K562 (cell line): Measurements from ENCODE around the gene NTM. TPM values are rescaled to one million over a fixed set of nuclear protein-coding genes. Genes with fewer than 3 reads are reported as not detected.

ENCODE experiments used
- BCOR ChIP-seq: fragments of 450-650 bp; IDR thresholded peaks from 2 replicates; pipeline ENCODE4 v1.6.1; 2016
- CBFA2T3 ChIP-seq: fragments of 450-650 bp; IDR thresholded peaks from 2 replicates; pipeline ENCODE4 v1.6.1; 2017
- CCNT2 ChIP-seq: IDR thresholded peaks from 2 replicates; pipeline ENCODE4 v1.6.1; 2011; ENCODE audit warnings: borderline replicate concordance, low read depth, mild to moderate bottlenecking, moderate library complexity, mixed read lengths, low read length; ENCODE audit not compliant: insufficient read length; ENCODE audit errors: extremely low read depth
- E2F6 ChIP-seq, 2 experiments: IDR thresholded peaks; 2 replicates each; pipeline ENCODE4 v1.6.1; 2011; ENCODE audit warnings: borderline replicate concordance in 1 of 2, control low read depth in 1 of 2, low read depth in 1 of 2, low read length in 1 of 2, mild to moderate bottlenecking in 1 of 2, mixed read lengths in 1 of 2, moderate library complexity in 1 of 2; ENCODE audit not compliant: insufficient read depth in 1 of 2, insufficient read length in 1 of 2, poor library complexity in 1 of 2, severe bottlenecking in 1 of 2; ENCODE audit errors: extremely low read depth in 1 of 2
- FIP1L1 ChIP-seq: fragments of 200-400 bp; formaldehyde crosslinking; IDR thresholded peaks from 2 replicates; pipeline ENCODE4 v1.6.1; 2018; ENCODE audit warnings: mild to moderate bottlenecking, low read depth, low read length; ENCODE audit not compliant: poor library complexity, severe bottlenecking
- FOS ChIP-seq: IDR thresholded peaks from 3 replicates; pipeline ENCODE4 v1.6.1; 2011; ENCODE audit not compliant: insufficient read length; ENCODE audit errors: extremely low read depth
- HNRNPUL1 ChIP-seq: fragments of 200-400 bp; formaldehyde crosslinking; IDR thresholded peaks from 2 replicates; pipeline ENCODE4 v1.6.1; 2017; ENCODE audit warnings: low read length
- REST ChIP-seq, 2 experiments: fragments of 450-650 bp; formaldehyde crosslinking in 1 of 2; IDR thresholded peaks; 2 replicates each; pipeline versions ENCODE4 v1.4.0 to v1.6.1; 2014 to 2020; ENCODE audit warnings: mild to moderate bottlenecking in 2 of 2, borderline replicate concordance in 1 of 2, low read depth in 1 of 2
- SP1 ChIP-seq: sonication (generic); formaldehyde crosslinking; IDR thresholded peaks from 2 replicates; pipeline ENCODE4 v1.8.1; 2022; ENCODE audit warnings: mild to moderate bottlenecking, missing genetic modification reagents
- VEZF1 ChIP-seq: fragments of 200-800 bp; sonication (Bioruptor generic); IDR thresholded peaks from 2 replicates; pipeline ENCODE4 v1.6.1; 2017; ENCODE audit warnings: missing genetic modification characterization, missing compliant biosample characterization
- ZFP1 ChIP-seq: fragments of 450-650 bp; formaldehyde crosslinking; IDR thresholded peaks from 2 replicates; pipeline ENCODE4 v1.4.0; 2020; ENCODE audit warnings: mild to moderate bottlenecking, mixed read lengths
- ZNF143 ChIP-seq: sonication (generic); formaldehyde crosslinking; IDR thresholded peaks from 2 replicates; pipeline ENCODE4 v1.9.0; 2022; ENCODE audit warnings: mild to moderate bottlenecking, missing genetic modification reagents
- ZNF239 ChIP-seq: fragments of 250-450 bp; sonication (Bioruptor Pico); IDR thresholded peaks from 2 replicates; pipeline ENCODE4 v1.4.0; 2020; ENCODE audit warnings: mild to moderate bottlenecking
- ZNF740 ChIP-seq, 3 experiments: fragments of 200-800 bp in 1 of 3; sonication (Bioruptor generic) in 1 of 3; sonication (generic) in 1 of 3; formaldehyde crosslinking in 1 of 3; IDR thresholded peaks; 2 replicates each; pipeline versions ENCODE4 v1.6.1 to v1.8.0; 2016 to 2022; ENCODE audit warnings: mild to moderate bottlenecking in 2 of 3, missing compliant biosample characterization in 2 of 3, missing genetic modification characterization in 2 of 3, missing genetic modification reagents in 1 of 3
- polyA plus RNA-seq, 8 experiments: library from polyadenylated mRNA; depleted of rRNA in 4 of 8; stranded (reverse) in 5 of 8; unstranded in 3 of 8; fragments of >200 nt; fragmentation: Nextera tagmentation in 2 of 8; fragmentation: Illumina TruSeq in 1 of 8; extraction: Ambion mirVana in 2 of 8; extraction: Trizol in 1 of 8; gene quantifications; 2 replicates each; pipeline versions ENCODE4 v1.2.1 to v1.2.3, GENCODE V29; 2011 to 2014; ENCODE audit warnings: inconsistent platforms in 1 of 8, missing spikeins in 1 of 8
- total RNA-seq, 7 experiments: library from RNA; depleted of rRNA in 6 of 7; stranded (reverse); fragments of >200 nt in 6 of 7; fragmentation: Illumina TruSeq in 2 of 7; extraction: Trizol in 2 of 7; gene quantifications; 2 replicates each; pipeline versions ENCODE4 v1.2.1 to v1.2.3, GENCODE V29; 2011 to 2021; ENCODE audit warnings: low replicate concordance in 1 of 7

Gene NTM
- total and polyA plus RNA-seq, 9 of the 15 experiments (the other 6 are each of a cell fraction or from before 2014, with no cell fraction given) = not detected

- TF ChIP-seq E2F6 (IDR thresholded peaks at IDR 0.05; ENCODE audit: borderline replicate concordance in 1 of 2, extremely low read depth in 1 of 2, insufficient read depth in 1 of 2, insufficient read length in 1 of 2, low read depth in 1 of 2, low read length in 1 of 2, poor library complexity in 1 of 2, severe bottlenecking in 1 of 2) (peak in 1 of 2 experiments; percentile 68), ZNF239 (CRISPR knock-in tag) (no peak), HNRNPUL1 (no peak), REST (IDR thresholded peaks at IDR 0.05; ENCODE audit: borderline replicate concordance) (peak; percentile 20; the same call in 1 of the 2 replicates), REST (CRISPR knock-in tag; IDR thresholded peaks at IDR 0.05; ENCODE audit: low read depth) (no peak), BCOR (no peak), FIP1L1 (no peak), ZNF740 (CRISPR knock-in tag; IDR thresholded peaks at IDR 0.05) (no peak), ZNF740 (tag; IDR thresholded peaks at IDR 0.05) (no peak), CBFA2T3 (no peak), ZNF143 (no peak), SP1 (CRISPR knock-in tag) (no peak), VEZF1 (no peak), FOS (no peak), CCNT2 (no peak), ZFP1 (CRISPR knock-in tag) (no peak)
These were observed 324.4 kb downstream of the NTM start (continued) for GRCh38 chr11:131694526-131695424.
